HL-60 (cell line): ENCODE results near the gene IGLON5.

Source experiments
- DNase-seq, 2 experiments: peaks; one replicate each; pipeline ENCODE4 v3.0.0-alpha.2; 2010 to 2020; ENCODE audit warnings: low read depth in 1 of 2, low spot score in 1 of 2
- H3K27ac ChIP-seq: fragments of 250-450 bp; sonication (Bioruptor Pico); replicated peaks from 2 replicates; pipeline ENCODE4 v1.5.1; 2020; ENCODE audit warnings: mild to moderate bottlenecking, moderate library complexity
- H3K27me3 ChIP-seq: fragments of 250-450 bp; sonication (Bioruptor Pico); 2 replicates; pipeline ENCODE4 v1.5.1; 2021; ENCODE audit warnings: mild to moderate bottlenecking, moderate library complexity; ENCODE audit not compliant: insufficient read depth, poor library complexity, severe bottlenecking
- H3K4me3 ChIP-seq: replicated peaks from 2 replicates; pipeline ENCODE4 v1.5.1; 2011; ENCODE audit warnings: mild to moderate bottlenecking, control low read depth, low read length; ENCODE audit not compliant: insufficient read depth
- CTCF ChIP-seq: IDR thresholded peaks from one replicate; pipeline ENCODE4 v1.5.1; 2011; ENCODE audit warnings: low read length, control low read depth, inconsistent platforms; ENCODE audit not compliant: insufficient read depth
- GABPA ChIP-seq: IDR thresholded peaks from 2 replicates; pipeline ENCODE4 v1.6.1; 2012; ENCODE audit warnings: low read depth
- POLR2AphosphoS5 ChIP-seq: IDR thresholded peaks from 2 replicates; pipeline ENCODE4 v1.6.1; 2012; ENCODE audit warnings: low read depth
- REST ChIP-seq: IDR thresholded peaks from 2 replicates; pipeline ENCODE4 v1.6.1; 2012; ENCODE audit warnings: low read depth; ENCODE audit not compliant: insufficient replicate concordance
- SPI1 ChIP-seq: IDR thresholded peaks from 2 replicates; pipeline ENCODE4 v1.6.1; 2012; ENCODE audit warnings: low read depth, mild to moderate bottlenecking, borderline replicate concordance

Gene IGLON5

GRCh38 chr19:51321799-51322198 lies 10.4 kb downstream of the IGLON5 start:
- no peak for DNase-seq
- Histone ChIP-seq H3K27me3 (peaks cover 12% of the 10 kb centered on the region), H3K27ac (no peak overlapping the region), H3K4me3 (no peak overlapping the region)
- TF ChIP-seq POLR2AphosphoS5: no peak
- no peak for TF ChIP-seq GABPA
- TF ChIP-seq SPI1: no peak
- TF ChIP-seq CTCF: no peak
- TF ChIP-seq REST: no peak

GRCh38 chr19:51323481-51324166 lies 12.2 kb downstream of the IGLON5 start:
- DNase-seq: no peak
- Histone ChIP-seq H3K4me3 (no peak overlapping the region), H3K27ac (no peak overlapping the region), H3K27me3 (peaks cover 19% of the 10 kb centered on the region)
- TF ChIP-seq CTCF: no peak
- TF ChIP-seq REST: no peak
- no peak for TF ChIP-seq GABPA
- TF ChIP-seq POLR2AphosphoS5: no peak
- no peak for TF ChIP-seq SPI1

- peaks cover 19% of the 10 kb centered on the region for H3K27me3 ChIP-seq
- no peak for DNase-seq
- H3K4me3 ChIP-seq: no peak overlapping the region
- H3K27ac ChIP-seq: no peak overlapping the region
- TF ChIP-seq SPI1 (no peak), CTCF (no peak), POLR2AphosphoS5 (no peak), GABPA (no peak), REST (no peak)
Measured at GRCh38 chr19:51324167-51324481, 12.7 kb downstream of the IGLON5 start.
